WI38 (cell line): ENCODE data around the gene EMILIN1.

Experiments
- H3K4me3 ChIP-seq: 2 replicates; pipeline ENCODE4 v1.5.1; 2011; ENCODE audit warnings: low read depth, mild to moderate bottlenecking, control low read depth, low read length
- TF ChIP-seq, protein P1 (sequence below): IDR thresholded peaks from 2 replicates; pipeline ENCODE4 v1.5.1; 2012; ENCODE audit warnings: low read depth, mild to moderate bottlenecking, control low read depth, low read length

EMILIN1 gene

DNA sequence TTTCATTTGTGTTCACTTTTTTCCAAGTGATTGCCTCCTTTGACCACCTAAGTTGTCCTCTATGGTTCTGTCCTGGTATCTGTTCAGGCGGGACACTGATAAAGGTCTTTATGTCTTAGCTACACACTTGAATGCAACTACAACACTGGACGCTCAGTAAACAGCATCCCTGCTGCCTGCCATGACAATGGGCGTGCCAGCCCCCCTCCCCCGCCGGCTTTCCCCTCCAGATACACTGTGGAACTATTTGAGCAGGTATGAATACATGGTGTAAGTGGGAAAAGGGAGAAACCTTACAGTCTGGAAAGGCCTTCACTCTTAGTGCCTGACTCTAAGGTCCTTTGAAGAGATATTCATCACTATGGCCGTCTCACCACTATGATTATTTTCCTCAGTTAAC lies 21.2 kb upstream of the EMILIN1 start:
- H3K4me3 ChIP-seq: no peak overlapping the region
- TF ChIP-seq, protein P1, sequence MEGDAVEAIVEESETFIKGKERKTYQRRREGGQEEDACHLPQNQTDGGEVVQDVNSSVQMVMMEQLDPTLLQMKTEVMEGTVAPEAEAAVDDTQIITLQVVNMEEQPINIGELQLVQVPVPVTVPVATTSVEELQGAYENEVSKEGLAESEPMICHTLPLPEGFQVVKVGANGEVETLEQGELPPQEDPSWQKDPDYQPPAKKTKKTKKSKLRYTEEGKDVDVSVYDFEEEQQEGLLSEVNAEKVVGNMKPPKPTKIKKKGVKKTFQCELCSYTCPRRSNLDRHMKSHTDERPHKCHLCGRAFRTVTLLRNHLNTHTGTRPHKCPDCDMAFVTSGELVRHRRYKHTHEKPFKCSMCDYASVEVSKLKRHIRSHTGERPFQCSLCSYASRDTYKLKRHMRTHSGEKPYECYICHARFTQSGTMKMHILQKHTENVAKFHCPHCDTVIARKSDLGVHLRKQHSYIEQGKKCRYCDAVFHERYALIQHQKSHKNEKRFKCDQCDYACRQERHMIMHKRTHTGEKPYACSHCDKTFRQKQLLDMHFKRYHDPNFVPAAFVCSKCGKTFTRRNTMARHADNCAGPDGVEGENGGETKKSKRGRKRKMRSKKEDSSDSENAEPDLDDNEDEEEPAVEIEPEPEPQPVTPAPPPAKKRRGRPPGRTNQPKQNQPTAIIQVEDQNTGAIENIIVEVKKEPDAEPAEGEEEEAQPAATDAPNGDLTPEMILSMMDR: no peak

DNA sequence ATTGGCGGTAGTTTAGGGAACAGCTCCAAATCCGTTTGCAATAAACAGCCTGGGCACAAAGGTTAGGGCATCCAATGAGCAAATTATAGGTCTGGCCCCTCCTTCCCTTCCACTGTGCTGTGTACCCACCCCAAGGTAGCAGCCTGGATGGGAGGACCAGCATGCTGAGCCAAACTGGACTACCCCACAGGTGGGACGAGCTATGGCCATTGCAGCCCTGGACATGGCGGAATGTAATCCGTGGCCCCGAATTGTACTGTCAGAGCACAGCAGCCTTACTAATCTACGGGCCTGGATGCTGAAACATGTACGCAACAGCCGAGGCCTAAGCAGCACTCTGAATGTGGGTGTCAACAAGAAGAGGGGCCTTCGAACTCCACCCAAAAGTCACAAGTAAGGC lies 20.2 kb upstream of the EMILIN1 start:
- TF ChIP-seq, protein P1: no peak
- H3K4me3 ChIP-seq: no peak overlapping the region

GRCh38 chr2:27059141-27059820 lies 19.1 kb upstream of the EMILIN1 start:
- TF ChIP-seq, protein P1: no peak
- H3K4me3 ChIP-seq: no peak overlapping the region

GRCh38 chr2:27060323-27060722 lies 18.1 kb upstream of the EMILIN1 start:
- H3K4me3 ChIP-seq: no peak overlapping the region
- TF ChIP-seq, protein P1: no peak

DNA sequence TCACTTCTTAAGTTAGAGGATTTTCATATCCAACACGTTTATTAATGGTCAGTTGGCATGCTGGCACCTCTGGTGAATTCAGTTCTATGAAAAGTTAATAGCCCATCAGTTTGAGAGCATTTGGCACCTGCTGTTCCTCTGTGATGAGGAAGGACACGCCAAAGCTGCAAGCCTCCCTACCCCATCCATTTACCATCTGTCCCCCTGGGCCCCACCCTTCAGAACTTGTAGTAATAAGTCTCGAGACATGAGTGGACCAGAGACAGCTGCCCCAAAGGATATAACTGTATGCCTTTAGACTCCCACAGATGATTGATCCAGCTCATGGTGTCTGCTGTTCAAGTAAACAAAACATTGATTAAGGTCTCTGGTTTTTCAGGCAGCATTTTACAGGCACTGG lies 13.3 kb upstream of the EMILIN1 start:
- no peak overlapping the region for H3K4me3 ChIP-seq
- TF ChIP-seq, protein P1: no peak

- TF ChIP-seq, protein P1: no peak
- H3K4me3 ChIP-seq: no peak overlapping the region
Measured at GRCh38 chr2:27067385-27067784, 11.0 kb upstream of the EMILIN1 start.

DNA sequence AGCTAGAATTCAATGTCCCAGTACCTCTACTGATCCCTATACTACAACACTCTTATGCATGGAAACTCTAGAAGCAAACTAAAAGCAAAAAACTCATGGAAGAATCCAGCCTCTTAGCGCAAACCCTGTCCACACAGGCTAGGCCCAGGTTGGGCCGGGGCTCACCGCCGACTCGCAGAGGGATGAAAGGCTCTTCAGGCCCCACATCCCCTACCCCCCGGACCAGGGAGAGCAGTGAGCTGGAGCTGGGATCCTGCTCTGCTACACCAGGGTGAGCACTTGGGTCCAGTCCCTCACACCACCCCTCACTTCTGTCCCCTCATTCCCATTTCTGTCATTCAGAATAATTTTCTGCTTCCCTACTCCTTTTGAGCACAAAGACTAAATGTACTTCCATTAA lies 9.0 kb upstream of the EMILIN1 start:
- peak overlapping the region; percentile 100 for H3K4me3 ChIP-seq
- TF ChIP-seq, protein P1: no peak
